Measurements from ENCODE around the gene ARHGEF3.
A peak's percentile ranks its signal among the peaks of the same experiment; 100 is the strongest.
"Not testable (repeated sequence)": the region's sequence is repeated elsewhere in the genome, so short reads cannot be mapped to it uniquely, and the experiment has no call there.

Gene ARHGEF3

DNA sequence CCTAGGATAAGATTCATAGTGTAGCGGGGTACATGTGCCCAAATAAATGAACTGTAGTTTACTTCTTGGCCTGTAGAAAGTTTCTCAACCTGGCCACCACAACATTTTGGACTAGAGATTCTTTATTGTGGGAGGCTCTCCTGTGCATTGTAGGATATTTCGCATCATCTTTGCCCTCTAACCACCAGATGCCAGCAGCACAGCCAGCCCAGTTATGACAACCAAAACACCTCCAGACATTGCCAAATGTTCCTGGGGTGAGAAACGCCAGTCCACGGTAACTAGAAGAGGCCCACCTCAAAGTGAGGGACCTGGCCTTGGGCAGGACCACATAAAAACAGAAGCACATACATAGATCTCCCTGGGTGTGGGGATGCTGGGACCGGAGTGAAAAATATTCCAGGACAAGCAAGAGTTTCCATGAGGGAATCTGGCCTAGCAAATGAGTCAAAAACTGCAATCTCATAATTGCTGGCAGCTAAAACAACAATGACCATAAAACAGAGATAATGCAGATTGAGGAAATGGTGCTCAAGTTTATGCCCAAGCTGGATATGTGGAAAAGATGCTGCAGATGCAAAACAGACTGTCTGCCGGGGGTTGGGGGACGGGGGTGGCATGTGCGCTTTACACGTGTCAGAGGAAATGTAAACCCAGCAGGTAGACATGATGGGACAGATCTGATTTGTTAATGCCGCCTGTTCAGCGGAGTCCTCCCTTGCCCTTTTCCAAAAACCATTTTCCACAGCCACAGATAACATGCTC, 39.7 kb downstream of the ARHGEF3 start:
- DNase-seq = no peak
- no peaks in the 10 kb centered on the region for H3K27me3 Mint-ChIP-seq
- no peak overlapping the region for H3K4me3 Mint-ChIP-seq
- H3K36me3 Mint-ChIP-seq = peaks cover 10 to 15% of the 10 kb centered on the region in 2 donors
- no peak for ATAC-seq (replicated peaks)
- no peak overlapping the region for H3K27ac Mint-ChIP-seq
- no peaks in the 10 kb centered on the region for H3K9me3 Mint-ChIP-seq
- peaks cover 19 to 51% of the 10 kb centered on the region in 2 donors for H3K4me1 Mint-ChIP-seq

DNA sequence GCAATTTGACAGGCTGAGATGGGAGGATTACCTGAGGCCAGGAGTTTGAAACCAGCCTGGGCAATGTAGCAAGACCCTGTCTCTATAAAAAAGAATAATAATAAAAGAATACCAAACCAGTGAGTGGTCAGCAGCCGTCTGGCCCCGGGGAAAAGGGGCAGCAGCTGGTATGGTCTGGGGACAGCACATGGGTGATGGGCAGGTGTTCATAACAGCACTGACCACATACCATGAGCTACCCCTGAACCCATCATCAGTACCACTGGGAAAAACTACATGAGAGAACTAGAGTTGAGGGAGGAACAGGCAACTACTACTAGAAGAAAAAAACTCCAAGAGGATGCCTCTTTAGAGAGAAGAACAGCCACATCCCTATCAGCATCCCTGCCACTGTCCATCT, 40.7 kb downstream of the ARHGEF3 start:
- H3K36me3 Mint-ChIP-seq = peaks cover 13 to 18% of the 10 kb centered on the region in 2 donors
- ATAC-seq (replicated peaks) (no peak), DNase-seq (no peak)
- no peak overlapping the region for H3K27ac Mint-ChIP-seq
- peaks cover 0 to 2% of the 10 kb centered on the region in 2 donors for H3K9me3 Mint-ChIP-seq
- H3K4me3 Mint-ChIP-seq = no peak overlapping the region
- H3K27me3 Mint-ChIP-seq = no peaks in the 10 kb centered on the region
- H3K4me1 Mint-ChIP-seq = peaks cover 28 to 56% of the 10 kb centered on the region in 2 donors

DNA sequence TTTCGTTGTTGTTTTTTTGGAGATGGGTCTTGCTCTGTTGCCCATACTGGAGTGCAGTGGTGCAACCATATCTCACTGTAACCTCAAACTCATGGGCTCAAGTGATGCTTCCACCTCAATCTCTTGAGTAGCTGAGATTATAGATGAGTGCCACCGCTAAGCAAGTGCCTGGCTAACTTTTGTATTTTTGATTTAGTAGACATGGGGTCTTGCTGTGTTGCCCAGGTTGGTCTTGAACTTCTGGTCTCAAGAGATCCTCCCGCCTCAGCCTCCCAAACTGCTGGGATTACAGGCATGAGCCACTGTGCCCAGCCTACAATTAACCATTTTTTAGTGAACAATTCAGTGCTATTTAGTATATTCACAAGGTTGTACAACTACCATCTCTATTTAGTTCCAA, 42.2 kb downstream of the ARHGEF3 start:
- H3K36me3 Mint-ChIP-seq = peaks cover 8 to 18% of the 10 kb centered on the region in 2 donors
- no peak for ATAC-seq (replicated peaks)
- H3K27ac Mint-ChIP-seq = peak overlapping the region; percentile 88
- no peak for DNase-seq
- peaks cover 37 to 59% of the 10 kb centered on the region in 2 donors for H3K4me1 Mint-ChIP-seq
- H3K4me3 Mint-ChIP-seq = peak overlapping the region; percentile 66
- H3K27me3 Mint-ChIP-seq = no peaks in the 10 kb centered on the region
- H3K9me3 Mint-ChIP-seq = peaks cover 0 to 2% of the 10 kb centered on the region in 2 donors

DNA sequence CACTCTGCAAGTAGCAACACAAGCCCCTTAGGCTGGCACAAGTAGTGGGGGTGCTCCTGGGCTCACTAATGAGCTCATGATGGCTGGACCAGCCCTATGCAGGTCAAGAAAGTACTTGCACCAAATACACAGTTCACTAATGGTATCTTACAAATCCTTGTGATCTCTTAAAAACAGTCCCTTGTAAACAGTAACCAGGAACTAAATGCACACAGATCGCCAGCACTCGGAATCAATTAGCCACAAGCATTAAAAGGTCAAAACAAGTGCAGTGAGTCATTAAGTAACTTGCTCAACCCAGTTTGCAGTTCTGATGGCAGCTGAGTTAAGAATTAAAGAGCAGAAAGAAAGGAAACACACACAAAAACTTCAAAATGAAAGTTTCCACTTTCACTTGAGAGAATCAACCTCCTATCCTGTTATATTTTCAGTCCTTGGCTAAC, 43.2 kb downstream of the ARHGEF3 start:
- Mint-ChIP-seq H3K36me3 (peaks cover 8 to 18% of the 10 kb centered on the region in 2 donors), H3K9me3 (peaks cover 0 to 2% of the 10 kb centered on the region in 2 donors), H3K4me3 (peak overlapping the region; percentile 66), H3K4me1 (peaks cover 40 to 67% of the 10 kb centered on the region in 2 donors), H3K27ac (peak overlapping the region; percentile 88), H3K27me3 (no peaks in the 10 kb centered on the region)
- DNase-seq = peak; percentile 41
- peak; percentile 86 to 88 for ATAC-seq (replicated peaks)

DNA sequence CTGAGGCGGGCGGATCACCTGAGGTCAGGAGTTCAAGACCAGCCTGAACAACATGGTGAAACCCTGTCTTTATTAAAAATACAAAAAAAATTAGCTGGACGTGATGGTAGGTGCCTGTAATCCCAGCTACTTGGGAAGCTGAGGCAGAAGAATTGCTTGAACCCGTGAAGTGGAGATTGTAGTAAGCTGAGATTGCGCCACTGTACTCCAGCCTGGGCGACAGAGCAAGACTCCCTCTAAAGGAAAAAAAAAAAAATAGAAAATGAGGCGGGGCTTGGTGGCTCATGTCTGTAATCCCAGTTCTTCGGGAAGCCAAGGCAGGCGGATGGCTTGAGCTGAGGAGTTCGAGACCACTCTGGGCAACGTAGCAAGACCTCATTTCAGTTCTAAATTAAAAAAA, 43.7 kb downstream of the ARHGEF3 start:
- H3K27me3 Mint-ChIP-seq; H3K4me3 Mint-ChIP-seq; H3K27ac Mint-ChIP-seq; DNase-seq; ATAC-seq (replicated peaks); H3K9me3 Mint-ChIP-seq: not testable (repeated sequence)
- H3K4me1 Mint-ChIP-seq = peaks cover 45 to 72% of the 10 kb centered on the region in 2 donors
- peaks cover 8 to 19% of the 10 kb centered on the region in 2 donors for H3K36me3 Mint-ChIP-seq

DNA sequence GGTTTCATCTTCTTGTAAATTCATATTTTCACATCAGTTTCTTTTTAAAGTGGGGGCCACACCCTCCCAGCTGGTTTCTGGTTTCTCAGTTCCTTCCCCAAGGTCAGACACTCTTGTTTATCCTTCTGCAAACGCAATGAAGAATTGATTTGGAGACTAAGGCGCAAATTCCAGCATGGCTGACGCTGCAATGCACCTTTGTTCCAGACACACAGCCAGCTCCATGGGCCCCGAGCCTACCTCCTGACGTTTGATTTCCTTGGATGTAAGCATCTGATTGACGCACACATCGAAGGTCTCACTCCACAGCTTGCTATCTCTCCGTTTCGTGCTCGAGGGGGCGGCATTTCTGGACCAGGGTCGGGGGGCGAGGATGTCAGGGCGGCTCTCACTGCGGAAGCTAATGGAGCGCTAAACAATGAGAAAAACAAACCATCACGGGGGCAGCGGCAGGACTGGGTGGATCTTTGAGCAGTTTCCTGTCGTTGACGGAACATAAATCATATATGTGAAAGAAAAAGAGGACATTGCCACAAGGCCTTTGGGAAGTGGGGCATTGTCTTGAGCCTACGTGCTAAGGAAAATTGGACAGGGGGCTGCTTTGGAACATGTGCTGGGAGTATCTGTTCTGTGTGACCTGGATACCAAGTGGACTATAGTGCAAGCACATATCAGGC, 46.9 kb downstream of the ARHGEF3 start:
- H3K9me3 Mint-ChIP-seq = peaks cover 0 to 2% of the 10 kb centered on the region in 2 donors
- H3K36me3 Mint-ChIP-seq = peaks cover 16 to 28% of the 10 kb centered on the region in 2 donors
- peak; percentile 21 for DNase-seq
- peak overlapping the region; percentile 89 to 90 for H3K4me3 Mint-ChIP-seq
- peak; percentile 24 to 48 for ATAC-seq (replicated peaks)
- H3K4me1 Mint-ChIP-seq = peaks cover 49 to 79% of the 10 kb centered on the region in 2 donors
- no peaks in the 10 kb centered on the region for H3K27me3 Mint-ChIP-seq
- peak overlapping the region; percentile 92 for H3K27ac Mint-ChIP-seq

DNA sequence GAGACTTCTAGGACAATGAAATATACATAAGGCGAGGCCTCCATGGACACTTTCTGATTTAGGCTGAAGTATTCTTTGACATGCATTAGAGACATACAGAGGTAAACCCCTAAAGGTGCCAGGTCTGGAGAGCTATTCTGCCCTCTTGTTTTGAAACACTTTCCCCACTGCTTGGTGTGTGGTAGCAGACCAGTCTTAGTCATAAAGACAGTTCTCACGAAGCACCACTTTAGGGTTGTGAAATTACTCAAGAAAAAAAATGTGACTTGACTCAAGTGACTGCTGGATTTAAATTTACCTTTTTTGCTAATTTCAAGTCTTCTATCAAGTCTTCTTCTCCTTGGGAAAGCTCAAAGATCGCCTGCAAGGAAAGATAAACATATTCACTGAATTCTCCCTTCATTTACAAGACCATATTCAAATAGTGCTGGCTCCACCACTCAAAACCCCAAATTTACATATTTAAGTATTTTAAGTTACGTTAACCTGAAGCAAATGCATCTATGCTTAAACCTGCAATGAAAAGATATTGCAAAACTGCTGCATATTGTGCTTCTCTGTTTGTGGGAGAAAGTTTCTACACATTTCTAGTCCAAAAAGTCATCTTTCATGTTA, 48.4 kb downstream of the ARHGEF3 start:
- Mint-ChIP-seq H3K9me3 (peaks cover 0 to 2% of the 10 kb centered on the region in 2 donors), H3K36me3 (peaks cover 25 to 36% of the 10 kb centered on the region in 2 donors), H3K27me3 (no peaks in the 10 kb centered on the region), H3K4me3 (peak overlapping the region; percentile 46 to 72), H3K27ac (peak overlapping the region; percentile 69), H3K4me1 (peaks cover 40 to 63% of the 10 kb centered on the region in 2 donors)
- DNase-seq (peak; percentile 43), ATAC-seq (replicated peaks) (peak; percentile 96 to 98)

DNA sequence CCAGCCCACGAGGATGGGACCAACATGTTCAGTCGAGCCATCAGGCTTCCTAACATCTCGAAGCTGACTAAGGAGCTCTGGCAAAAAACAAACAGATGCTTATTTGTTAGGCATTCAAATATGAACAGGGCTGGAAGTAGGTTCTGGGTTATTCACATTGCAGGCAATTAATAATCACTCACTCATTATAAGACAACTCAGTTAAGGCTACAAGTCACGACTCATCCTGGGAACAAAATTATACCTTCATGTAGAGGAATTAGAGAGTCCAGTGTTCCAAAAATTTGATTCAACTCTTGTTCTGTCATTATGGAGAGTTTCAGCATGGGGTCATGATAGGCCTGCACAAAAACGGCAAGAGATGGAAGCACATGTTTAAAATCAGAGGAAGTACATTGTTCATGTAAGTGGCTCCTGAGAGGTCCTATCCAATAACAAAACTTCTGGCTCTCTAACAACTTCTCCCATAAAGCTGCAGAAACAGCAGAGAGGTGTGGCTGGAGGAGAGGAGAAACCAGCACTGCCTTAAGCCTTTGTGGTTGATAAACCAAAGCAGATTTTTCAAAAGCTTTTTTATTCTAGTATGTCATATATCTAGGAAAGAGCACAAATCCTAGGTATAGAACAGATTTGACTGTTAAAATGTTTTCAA, 50.6 kb downstream of the ARHGEF3 start:
- DNase-seq = no peak
- Mint-ChIP-seq H3K4me3 (no peak overlapping the region), H3K9me3 (no peaks in the 10 kb centered on the region), H3K4me1 (peaks cover 33 to 52% of the 10 kb centered on the region in 2 donors), H3K36me3 (peaks cover 20 to 32% of the 10 kb centered on the region in 2 donors), H3K27ac (peak overlapping the region; percentile 2), H3K27me3 (no peaks in the 10 kb centered on the region)
- ATAC-seq (replicated peaks) = no peak

DNA sequence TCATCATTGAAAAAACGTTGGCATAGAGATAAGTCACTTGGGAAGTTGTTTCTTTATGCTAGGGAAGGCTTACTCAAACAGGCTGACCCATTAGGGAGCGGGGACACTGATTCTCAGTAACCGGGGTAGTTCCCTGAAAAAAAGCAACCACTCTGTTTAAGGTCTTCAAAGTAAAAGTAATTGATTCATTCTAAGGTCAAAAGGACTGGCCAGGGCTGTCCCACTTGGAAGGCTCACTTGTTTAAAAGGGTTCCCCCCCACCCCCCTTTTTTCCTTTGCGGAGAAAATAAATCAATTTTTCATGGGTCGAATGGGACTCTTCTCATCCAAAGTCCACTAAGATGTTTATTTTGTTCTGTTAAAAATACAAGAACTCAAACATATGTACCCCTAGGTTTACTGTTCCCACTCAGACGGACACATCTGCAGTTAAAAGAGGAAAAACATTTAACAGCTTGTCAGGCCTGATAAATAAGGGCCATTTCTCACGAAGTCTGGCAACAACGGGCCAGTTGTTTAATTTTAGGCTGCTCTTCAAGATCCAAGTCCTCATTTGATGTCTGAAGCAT, 53.0 kb downstream of the ARHGEF3 start:
- ATAC-seq (replicated peaks) (no peak), DNase-seq (no peak)
- Mint-ChIP-seq H3K36me3 (peaks cover 23 to 43% of the 10 kb centered on the region in 2 donors), H3K4me1 (peaks cover 20 to 30% of the 10 kb centered on the region in 2 donors), H3K27ac (no peak overlapping the region), H3K4me3 (no peak overlapping the region), H3K27me3 (no peaks in the 10 kb centered on the region), H3K9me3 (no peaks in the 10 kb centered on the region)

DNA sequence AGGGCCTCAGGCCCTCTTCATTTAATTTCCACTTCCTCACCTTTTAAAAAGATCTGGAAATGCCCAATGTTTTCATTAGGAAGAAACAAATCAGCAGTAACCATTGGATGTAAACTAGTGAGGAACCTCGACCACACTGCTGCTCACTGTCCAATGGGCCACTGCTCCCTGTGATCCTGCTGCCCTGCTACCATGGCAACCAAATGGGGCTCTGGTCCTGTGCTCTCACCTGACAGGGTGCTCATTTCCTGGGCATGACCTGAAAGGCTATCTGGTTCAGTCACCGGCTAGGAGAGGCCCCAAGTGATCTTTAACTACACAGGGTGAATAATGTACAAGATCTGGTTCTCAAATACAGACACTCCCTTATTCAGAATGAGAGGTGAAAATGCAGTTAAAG, 54.6 kb downstream of the ARHGEF3 start:
- H3K4me1 Mint-ChIP-seq = peaks cover 7 to 14% of the 10 kb centered on the region in 2 donors
- no peak for ATAC-seq (replicated peaks)

DNA sequence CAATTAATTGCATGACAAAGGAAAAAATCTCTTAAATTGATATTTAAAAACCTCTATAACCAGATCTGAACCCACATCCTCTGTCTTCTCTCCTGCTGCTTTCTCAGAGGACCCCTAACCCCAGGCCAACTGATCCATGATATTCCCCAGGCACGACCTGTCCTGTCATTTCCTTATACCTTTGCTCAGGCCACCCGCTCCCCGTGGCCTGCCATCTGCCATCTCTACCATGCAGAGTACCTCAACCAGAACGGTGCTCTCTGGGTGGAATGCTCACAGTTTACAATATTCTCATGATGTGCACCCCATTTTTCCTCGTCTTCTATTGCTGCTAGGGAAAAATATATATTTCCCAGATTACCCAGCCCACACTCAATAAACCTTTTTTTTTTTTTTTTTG, 57.7 kb downstream of the ARHGEF3 start:
- Mint-ChIP-seq H3K27me3 (no peaks in the 10 kb centered on the region), H3K9me3 (no peaks in the 10 kb centered on the region), H3K27ac (peak overlapping the region; percentile 4), H3K4me3 (no peak overlapping the region), H3K36me3 (peaks cover 8 to 31% of the 10 kb centered on the region in 2 donors), H3K4me1 (peaks cover 2 to 4% of the 10 kb centered on the region in 2 donors)
- no peak for ATAC-seq (replicated peaks)
- DNase-seq = no peak

More for the DNA sequence above, 54.6 kb downstream of the ARHGEF3 start:
- DNase-seq = no peak
- Mint-ChIP-seq H3K27ac (no peak overlapping the region), H3K9me3 (no peaks in the 10 kb centered on the region), H3K27me3 (no peaks in the 10 kb centered on the region), H3K4me3 (no peak overlapping the region), H3K36me3 (peaks cover 25 to 42% of the 10 kb centered on the region in 2 donors)

DNA sequence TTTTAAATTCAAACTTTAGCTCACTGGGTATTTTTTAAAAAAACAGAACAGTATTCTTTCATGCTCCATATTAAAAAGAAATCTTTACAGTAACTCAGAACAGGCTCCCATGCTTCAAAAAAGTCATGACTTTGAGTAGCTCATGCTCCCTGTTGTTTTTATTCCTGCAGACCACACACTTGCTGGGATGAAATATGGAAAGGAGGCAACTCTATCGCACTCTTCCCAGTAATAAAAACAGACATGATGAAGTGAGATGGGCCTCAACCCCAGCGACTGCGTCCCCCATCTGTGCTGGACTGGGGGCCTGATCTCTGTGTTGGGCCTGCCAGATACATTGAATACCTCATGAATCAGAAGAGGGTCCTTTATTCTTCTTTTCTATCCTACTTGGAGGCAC, 58.9 kb downstream of the ARHGEF3 start:
- Mint-ChIP-seq H3K27ac (no peak overlapping the region), H3K36me3 (peaks cover 8 to 24% of the 10 kb centered on the region in 2 donors), H3K27me3 (no peaks in the 10 kb centered on the region), H3K9me3 (no peaks in the 10 kb centered on the region), H3K4me3 (no peak overlapping the region), H3K4me1 (peaks cover 0 to 2% of the 10 kb centered on the region in 2 donors)
- DNase-seq (no peak), ATAC-seq (replicated peaks) (no peak)

DNA sequence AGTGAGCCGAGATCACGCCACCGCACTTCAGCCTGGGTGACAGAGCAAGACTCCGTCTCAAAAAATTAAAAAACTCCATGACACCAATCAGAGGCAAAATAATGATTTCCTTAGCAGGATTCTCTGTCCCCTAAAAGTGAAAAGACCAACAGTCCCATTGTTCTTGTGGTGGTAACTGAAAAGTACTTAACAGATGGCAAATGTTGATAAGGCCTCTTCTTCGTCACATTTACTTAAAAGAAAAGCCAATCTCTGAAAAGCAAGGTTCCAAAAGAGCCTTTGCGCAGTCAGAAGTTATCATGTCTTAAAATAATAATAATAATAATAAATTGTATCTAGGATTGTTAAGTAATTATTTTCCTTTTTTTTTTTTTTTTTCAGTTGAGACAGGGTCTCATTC, 62.7 kb downstream of the ARHGEF3 start:
- Mint-ChIP-seq H3K36me3 (peaks cover 10 to 32% of the 10 kb centered on the region in 2 donors), H3K27me3 (no peaks in the 10 kb centered on the region), H3K4me1 (peaks cover 0 to 1% of the 10 kb centered on the region in 2 donors), H3K27ac (no peak overlapping the region), H3K4me3 (no peak overlapping the region), H3K9me3 (no peaks in the 10 kb centered on the region)
- DNase-seq = no peak
- no peak for ATAC-seq (replicated peaks)

DNA sequence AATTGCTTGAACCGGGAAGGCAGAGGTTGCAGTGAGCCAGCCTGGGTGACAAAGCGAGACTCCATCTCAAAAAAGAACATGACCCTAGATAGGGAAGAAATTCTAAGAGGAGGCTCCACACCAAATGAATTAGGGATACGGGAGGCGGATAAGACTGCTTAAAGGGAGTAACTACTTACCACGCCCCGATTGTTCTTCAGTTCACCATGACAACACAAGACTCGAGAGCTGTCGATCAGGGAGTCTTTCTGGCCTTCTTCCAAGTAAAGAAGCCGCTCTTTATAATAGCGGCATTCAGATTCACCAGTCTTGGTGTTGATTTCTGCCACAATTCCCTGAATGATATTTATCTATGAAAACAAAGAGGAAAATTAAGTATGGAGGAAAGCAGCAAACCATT, 64.7 kb downstream of the ARHGEF3 start:
- no peak for ATAC-seq (replicated peaks)
- Mint-ChIP-seq H3K9me3 (no peaks in the 10 kb centered on the region), H3K36me3 (peaks cover 14 to 30% of the 10 kb centered on the region in 2 donors), H3K4me3 (no peak overlapping the region), H3K27me3 (no peaks in the 10 kb centered on the region), H3K4me1 (peaks cover 0 to 2% of the 10 kb centered on the region in 2 donors), H3K27ac (no peak overlapping the region)
- DNase-seq = no peak

Data from stimulated activated naive B cell treated with anti-CD40 and anti-IgM and Interleukin-4, amounts not matched to agents 10 μg/mL and 1 μg/mL and 100 μg/mL, for 72 hours (primary cell).